ENCODE measurements around the gene RASSF4.

Gene RASSF4

GRCh38 chr10:44936314-44936975 is 23.2 kb upstream of the RASSF4 start:
- peak overlapping the region in 1 of 7 experiments; percentile 11 for H3K4me3 ChIP-seq (ENCODE audit: control insufficient read depth in 1 of 7, extremely low read depth in 1 of 7, insufficient read depth in 4 of 7, low read depth in 2 of 7, low read length in 6 of 7)
- no peaks in the 10 kb centered on the region for H3K36me3 ChIP-seq (ENCODE audit: control insufficient read depth in 4 of 4, insufficient read depth in 4 of 4, low read length in 3 of 4)
- 73% methylated on average over 7 of the region's 7 CpGs for WGBS (ENCODE audit: insufficient coverage)
- H3K9me3 ChIP-seq (ENCODE audit: control extremely low read depth in 1 of 5, control insufficient read depth in 4 of 5, insufficient read depth in 2 of 5, low read depth in 1 of 5, low read length in 4 of 5): peaks cover 0 to 5% (median 3%) of the 10 kb centered on the region in 5 experiments
- no peak for DNase-seq
- CTCF ChIA-PET: interaction anchor here (1.1 to 6.0 kb wide), 4 partner anchors 10 to 55 kb away, joined by 3 to 84 read pairs (median 37); no protein-coding TSS in a partner anchor
- POLR2A ChIA-PET: no interaction called here
- peaks cover 5 to 25% (median 23%) of the 10 kb centered on the region in 4 experiments for H3K4me1 ChIP-seq (ENCODE audit: control extremely low read depth in 1 of 4, control insufficient read depth in 4 of 4, insufficient read depth in 4 of 4, low read length in 3 of 4)
- no peak overlapping the region for H3K27ac ChIP-seq (ENCODE audit: insufficient read depth in 1 of 2, low read depth in 1 of 2, low read length in 2 of 2, poor library complexity in 1 of 2, severe bottlenecking in 2 of 2)
- H3K27me3 ChIP-seq (replicated peaks in 2 of 5; ENCODE audit: control insufficient read depth in 4 of 5, insufficient read depth in 5 of 5, low read length in 4 of 5): no peaks in the 10 kb centered on the region

GRCh38 chr10:44937196-44938005 is 22.2 kb upstream of the RASSF4 start:
- ChIA-PET POLR2A (interaction anchor here (0.6 to 0.8 kb wide), 2 partner anchors 38 to 57 kb away, joined by 3 to 7 read pairs; no protein-coding TSS in a partner anchor), CTCF (interaction anchor here (0.8 to 1.1 kb wide), 2 partner anchors 41 to 51 kb away, joined by 3 to 4 read pairs; partner anchors contain the start of gene DEPP1)
- H3K4me1 ChIP-seq (ENCODE audit: control extremely low read depth in 1 of 4, control insufficient read depth in 4 of 4, insufficient read depth in 4 of 4, low read length in 3 of 4): peaks cover 5 to 25% (median 23%) of the 10 kb centered on the region in 4 experiments

GRCh38 chr10:44938956-44939355 is 20.6 kb upstream of the RASSF4 start:
- POLR2A ChIA-PET: no interaction called here
- peaks cover 0 to 6% (median 3%) of the 10 kb centered on the region in 5 experiments for H3K9me3 ChIP-seq (ENCODE audit: control extremely low read depth in 1 of 5, control insufficient read depth in 4 of 5, insufficient read depth in 2 of 5, low read depth in 1 of 5, low read length in 4 of 5)
- WGBS (ENCODE audit: insufficient coverage): 87% methylated on average over 4 of the region's 7 CpGs
- H3K4me1 ChIP-seq (ENCODE audit: control extremely low read depth in 1 of 4, control insufficient read depth in 4 of 4, insufficient read depth in 4 of 4, low read length in 3 of 4): peaks cover 5 to 22% (median 17%) of the 10 kb centered on the region in 4 experiments
- H3K27ac ChIP-seq (ENCODE audit: insufficient read depth in 1 of 2, low read depth in 1 of 2, low read length in 2 of 2, poor library complexity in 1 of 2, severe bottlenecking in 2 of 2): no peak overlapping the region
- H3K27me3 ChIP-seq (replicated peaks in 2 of 5; ENCODE audit: control insufficient read depth in 4 of 5, insufficient read depth in 5 of 5, low read length in 4 of 5): no peaks in the 10 kb centered on the region
- no peaks in the 10 kb centered on the region for H3K36me3 ChIP-seq (ENCODE audit: control insufficient read depth in 4 of 4, insufficient read depth in 4 of 4, low read length in 3 of 4)
- H3K4me3 ChIP-seq (ENCODE audit: control insufficient read depth in 1 of 7, extremely low read depth in 1 of 7, insufficient read depth in 4 of 7, low read depth in 2 of 7, low read length in 6 of 7): no peak overlapping the region
- DNase-seq: no peak
- CTCF ChIA-PET: no interaction called here

More at GRCh38 chr10:44937196-44938005, 22.2 kb upstream of the RASSF4 start:
- 97% methylated on average over 8 of the region's 9 CpGs for WGBS (ENCODE audit: insufficient coverage)
- no peak for DNase-seq
- no peaks in the 10 kb centered on the region for H3K36me3 ChIP-seq (ENCODE audit: control insufficient read depth in 4 of 4, insufficient read depth in 4 of 4, low read length in 3 of 4)
- H3K4me3 ChIP-seq (ENCODE audit: control insufficient read depth in 1 of 7, extremely low read depth in 1 of 7, insufficient read depth in 4 of 7, low read depth in 2 of 7, low read length in 6 of 7): no peak overlapping the region
- peaks cover 0 to 5% (median 3%) of the 10 kb centered on the region in 5 experiments for H3K9me3 ChIP-seq (ENCODE audit: control extremely low read depth in 1 of 5, control insufficient read depth in 4 of 5, insufficient read depth in 2 of 5, low read depth in 1 of 5, low read length in 4 of 5)
- H3K27ac ChIP-seq (ENCODE audit: insufficient read depth in 1 of 2, low read depth in 1 of 2, low read length in 2 of 2, poor library complexity in 1 of 2, severe bottlenecking in 2 of 2): no peak overlapping the region
- H3K27me3 ChIP-seq (replicated peaks in 2 of 5; ENCODE audit: control insufficient read depth in 4 of 5, insufficient read depth in 5 of 5, low read length in 4 of 5): no peaks in the 10 kb centered on the region

GRCh38 chr10:44939691-44940401 is 19.8 kb upstream of the RASSF4 start:
- Histone ChIP-seq H3K9me3 (ENCODE audit: control extremely low read depth in 1 of 5, control insufficient read depth in 4 of 5, insufficient read depth in 2 of 5, low read depth in 1 of 5, low read length in 4 of 5) (peaks cover 0 to 15% (median 4%) of the 10 kb centered on the region in 5 experiments), H3K27ac (ENCODE audit: insufficient read depth in 1 of 2, low read depth in 1 of 2, low read length in 2 of 2, poor library complexity in 1 of 2, severe bottlenecking in 2 of 2) (no peak overlapping the region), H3K4me3 (ENCODE audit: control insufficient read depth in 1 of 7, extremely low read depth in 1 of 7, insufficient read depth in 4 of 7, low read depth in 2 of 7, low read length in 6 of 7) (no peak overlapping the region), H3K4me1 (ENCODE audit: control extremely low read depth in 1 of 4, control insufficient read depth in 4 of 4, insufficient read depth in 4 of 4, low read length in 3 of 4) (peaks cover 5 to 22% (median 17%) of the 10 kb centered on the region in 4 experiments), H3K27me3 (replicated peaks in 2 of 5; ENCODE audit: control insufficient read depth in 4 of 5, insufficient read depth in 5 of 5, low read length in 4 of 5) (no peaks in the 10 kb centered on the region), H3K36me3 (ENCODE audit: control insufficient read depth in 4 of 4, insufficient read depth in 4 of 4, low read length in 3 of 4) (no peaks in the 10 kb centered on the region)
- WGBS (ENCODE audit: insufficient coverage): 100% methylated on average over 2 of the region's 7 CpGs
- CTCF ChIA-PET: interaction anchor here (1.6 kb wide), 1 partner anchor 9 kb away, joined by 3 read pairs; no protein-coding TSS in a partner anchor
- POLR2A ChIA-PET: no interaction called here
- peak in 1 of 3 donors; percentile 22 for DNase-seq

GRCh38 chr10:44944354-44944753 is 15.2 kb upstream of the RASSF4 start:
- Histone ChIP-seq H3K4me3 (ENCODE audit: control insufficient read depth in 1 of 7, extremely low read depth in 1 of 7, insufficient read depth in 4 of 7, low read depth in 2 of 7, low read length in 6 of 7) (no peak overlapping the region), H3K36me3 (ENCODE audit: control insufficient read depth in 4 of 4, insufficient read depth in 4 of 4, low read length in 3 of 4) (no peaks in the 10 kb centered on the region), H3K9me3 (ENCODE audit: control extremely low read depth in 1 of 5, control insufficient read depth in 4 of 5, insufficient read depth in 2 of 5, low read depth in 1 of 5, low read length in 4 of 5) (peaks cover 0 to 17% (median 5%) of the 10 kb centered on the region in 5 experiments), H3K27ac (ENCODE audit: insufficient read depth in 1 of 2, low read depth in 1 of 2, low read length in 2 of 2, poor library complexity in 1 of 2, severe bottlenecking in 2 of 2) (no peak overlapping the region), H3K27me3 (replicated peaks in 2 of 5; ENCODE audit: control insufficient read depth in 4 of 5, insufficient read depth in 5 of 5, low read length in 4 of 5) (no peaks in the 10 kb centered on the region), H3K4me1 (ENCODE audit: control extremely low read depth in 1 of 4, control insufficient read depth in 4 of 4, insufficient read depth in 4 of 4, low read length in 3 of 4) (peaks cover 13 to 29% (median 17%) of the 10 kb centered on the region in 4 experiments)
- CTCF ChIA-PET: interaction anchor here (1.1 to 9.2 kb wide), 3 partner anchors 10 to 18 kb away, joined by 3 to 70 read pairs (median 3); no protein-coding TSS in a partner anchor
- DNase-seq: peak in 1 of 3 donors; percentile 36
- POLR2A ChIA-PET: no interaction called here
- WGBS (ENCODE audit: insufficient coverage): no CpG with 5 or more reads among the region's 1 CpG

GRCh38 chr10:44946205-44946604 is 13.4 kb upstream of the RASSF4 start:
- DNase-seq: peak in 1 of 3 donors; percentile 22
- ChIA-PET CTCF (interaction anchor here (1.2 to 9.2 kb wide), 5 partner anchors 11 to 45 kb away, joined by 3 to 70 read pairs (median 5); no protein-coding TSS in a partner anchor), POLR2A (no interaction called here)
- no peaks in the 10 kb centered on the region for H3K36me3 ChIP-seq (ENCODE audit: control insufficient read depth in 4 of 4, insufficient read depth in 4 of 4, low read length in 3 of 4)
- WGBS (ENCODE audit: insufficient coverage): 90% methylated on average over 2 of the region's 2 CpGs
- peaks cover 0 to 17% (median 5%) of the 10 kb centered on the region in 5 experiments for H3K9me3 ChIP-seq (ENCODE audit: control extremely low read depth in 1 of 5, control insufficient read depth in 4 of 5, insufficient read depth in 2 of 5, low read depth in 1 of 5, low read length in 4 of 5)
- no peaks in the 10 kb centered on the region for H3K27me3 ChIP-seq (replicated peaks in 2 of 5; ENCODE audit: control insufficient read depth in 4 of 5, insufficient read depth in 5 of 5, low read length in 4 of 5)
- no peak overlapping the region for H3K4me3 ChIP-seq (ENCODE audit: control insufficient read depth in 1 of 7, extremely low read depth in 1 of 7, insufficient read depth in 4 of 7, low read depth in 2 of 7, low read length in 6 of 7)
- peaks cover 13 to 31% (median 18%) of the 10 kb centered on the region in 4 experiments for H3K4me1 ChIP-seq (ENCODE audit: control extremely low read depth in 1 of 4, control insufficient read depth in 4 of 4, insufficient read depth in 4 of 4, low read length in 3 of 4)
- H3K27ac ChIP-seq (ENCODE audit: insufficient read depth in 1 of 2, low read depth in 1 of 2, low read length in 2 of 2, poor library complexity in 1 of 2, severe bottlenecking in 2 of 2): no peak overlapping the region
